K562 (cell line): Measurements from ENCODE around the gene EFCAB9. TPM values are rescaled to one million over a fixed set of nuclear protein-coding genes. Genes with fewer than 3 reads are reported as not detected.
A peak's percentile ranks its signal among the peaks of the same experiment; 100 is the strongest.

Experiments
- AFF1 ChIP-seq, 2 experiments: fragments of 450-650 bp; IDR thresholded peaks; 2 replicates each; pipeline ENCODE4 v1.6.1; 2018; ENCODE audit warnings: mild to moderate bottlenecking in 2 of 2, low read depth in 1 of 2; ENCODE audit not compliant: partially characterized antibody in 2 of 2
- AFF4 ChIP-seq: sonication (generic); formaldehyde crosslinking; IDR thresholded peaks from 2 replicates; pipeline ENCODE4 v1.8.0; 2023; ENCODE audit warnings: mild to moderate bottlenecking, missing genetic modification reagents
- ARID1B ChIP-seq: fragments of 450-650 bp; IDR thresholded peaks from 2 replicates; pipeline ENCODE4 v1.6.1; 2016; ENCODE audit warnings: antibody characterized with exemption, mild to moderate bottlenecking, inconsistent platforms
- CXXC5 ChIP-seq: fragments of 250-450 bp; sonication (Bioruptor Pico); IDR thresholded peaks from 2 replicates; pipeline ENCODE4 v1.8.0; 2022; ENCODE audit warnings: inconsistent platforms, mild to moderate bottlenecking, moderate library complexity
- HES1 ChIP-seq: fragments of 450-650 bp; IDR thresholded peaks from 2 replicates; pipeline ENCODE4 v1.6.1; 2016; ENCODE audit warnings: low read depth, mild to moderate bottlenecking, moderate library complexity
- KHSRP ChIP-seq: fragments of 450-650 bp; IDR thresholded peaks from 2 replicates; pipeline ENCODE4 v1.6.1; 2017
- KLF10 ChIP-seq: fragments of 250-450 bp; sonication (Bioruptor Pico); IDR thresholded peaks from 2 replicates; pipeline ENCODE4 v1.6.1; 2021; ENCODE audit warnings: matching md5 sums
- MAZ ChIP-seq, 2 experiments: fragments of 450-650 bp in 1 of 2; sonication (generic) in 1 of 2; formaldehyde crosslinking; IDR thresholded peaks in 1 of 2; conservative IDR thresholded peaks in 1 of 2; 2 replicates each; pipeline versions ENCODE4 v1.4.0 to v1.5.0; 2020; ENCODE audit warnings: mild to moderate bottlenecking in 1 of 2, missing genetic modification reagents in 1 of 2
- MITF ChIP-seq: IDR thresholded peaks from 2 replicates; pipeline ENCODE4 v1.6.1; 2014; ENCODE audit warnings: antibody characterized with exemption
- MTF1 ChIP-seq: fragments of 250-450 bp; sonication (Bioruptor Pico); IDR thresholded peaks from 2 replicates; pipeline ENCODE4 v1.9.0; 2021; ENCODE audit warnings: moderate library complexity, mild to moderate bottlenecking, inconsistent platforms, borderline replicate concordance
- NR2F6 ChIP-seq: fragments of 450-650 bp; formaldehyde crosslinking; IDR thresholded peaks from 2 replicates; pipeline ENCODE4 v1.4.0; 2020; ENCODE audit warnings: mild to moderate bottlenecking
- RNF2 ChIP-seq: sonication (generic); IDR thresholded peaks from 2 replicates; pipeline ENCODE4 v1.6.1; 2016
- SNIP1 ChIP-seq: fragments of 450-650 bp; IDR thresholded peaks from 2 replicates; pipeline ENCODE4 v1.7.1; 2017; ENCODE audit warnings: low read depth, mild to moderate bottlenecking
- SRSF7 ChIP-seq: fragments of 200-400 bp; formaldehyde crosslinking; optimal IDR thresholded peaks from 2 replicates; pipeline ENCODE3; 2017; ENCODE audit warnings: mild to moderate bottlenecking, low read depth, low read length
- STAG1 ChIP-seq: sonication (generic); formaldehyde crosslinking; IDR thresholded peaks from 2 replicates; pipeline ENCODE4 v1.5.0; 2020; ENCODE audit warnings: missing genetic modification reagents, borderline replicate concordance
- ZNF184 ChIP-seq: sonication (generic); formaldehyde crosslinking; IDR thresholded peaks from 2 replicates; pipeline ENCODE4 v1.5.0; 2020; ENCODE audit warnings: missing genetic modification reagents
- ZNF212 ChIP-seq: fragments of 450-650 bp; formaldehyde crosslinking; IDR thresholded peaks from 2 replicates; pipeline ENCODE4 v1.4.0; 2020; ENCODE audit warnings: mild to moderate bottlenecking
- ZSCAN29 ChIP-seq: fragments of 450-650 bp; IDR thresholded peaks from 2 replicates; pipeline ENCODE4 v1.6.1; 2017
- polyA plus RNA-seq, 8 experiments: library from polyadenylated mRNA; depleted of rRNA in 4 of 8; stranded (reverse) in 5 of 8; unstranded in 3 of 8; fragments of >200 nt; fragmentation: Nextera tagmentation in 2 of 8; fragmentation: Illumina TruSeq in 1 of 8; extraction: Ambion mirVana in 2 of 8; extraction: Trizol in 1 of 8; gene quantifications; 2 replicates each; pipeline versions ENCODE4 v1.2.1 to v1.2.3, GENCODE V29; 2011 to 2014; ENCODE audit warnings: inconsistent platforms in 1 of 8, missing spikeins in 1 of 8
- total RNA-seq, 7 experiments: library from RNA; depleted of rRNA in 6 of 7; stranded (reverse); fragments of >200 nt in 6 of 7; fragmentation: Illumina TruSeq in 2 of 7; extraction: Trizol in 2 of 7; gene quantifications; 2 replicates each; pipeline versions ENCODE4 v1.2.1 to v1.2.3, GENCODE V29; 2011 to 2021; ENCODE audit warnings: low replicate concordance in 1 of 7

Gene EFCAB9
- total and polyA plus RNA-seq, 9 of the 15 experiments (the other 6 are each of a cell fraction or from before 2014, with no cell fraction given) = not detected

- no peak for TF ChIP-seq STAG1 (CRISPR knock-in tag)
- TF ChIP-seq NR2F6 (CRISPR knock-in tag) = no peak
- TF ChIP-seq ARID1B = peak; percentile 42; the same call in 1 of the 2 replicates
- TF ChIP-seq AFF1 (IDR thresholded peaks at IDR 0.05; ENCODE audit: low read depth in 1 of 2, partially characterized antibody in 2 of 2) = no peak
- no peak for TF ChIP-seq ZSCAN29
- TF ChIP-seq HES1 = peak; percentile 92
- TF ChIP-seq MAZ (CRISPR knock-in tag; conservative IDR thresholded peaks at IDR 0.05 in 1 of 2, IDR thresholded peaks at IDR 0.05 in 1 of 2) = 0 out of 4 replicates have a peak, but pooled peaks of 1 of the 2 experiments have one; percentile 28
- no peak for TF ChIP-seq ZNF212 (CRISPR knock-in tag)
- TF ChIP-seq MITF = no peak
- peak; percentile 55; the same call in 1 of the 2 replicates for TF ChIP-seq RNF2
- TF ChIP-seq SNIP1 = no peak
- TF ChIP-seq CXXC5 = peak; percentile 38
- TF ChIP-seq MTF1 (CRISPR knock-in tag) = no peak
- TF ChIP-seq KHSRP = no peak
- no peak for TF ChIP-seq KLF10 (CRISPR knock-in tag)
- no peak for TF ChIP-seq ZNF184 (CRISPR knock-in tag)
- no peak; the same call in 1 of the 2 replicates for TF ChIP-seq AFF4 (CRISPR knock-in tag)
- TF ChIP-seq SRSF7 = no peak
Observed at GRCh38 chr5:172150514-172151425, 43.2 kb upstream of the EFCAB9 start (continued).
